Anterior cingulate cortex (tissue), 58 donors: ENCODE data around the gene SCN4A.
"Not testable (repeated sequence)": the region's sequence is repeated elsewhere in the genome, so short reads cannot be mapped to it uniquely, and the experiment has no call there.

ENCODE experiments used
- DNase-seq, 58 donors: peaks; one replicate each; lab custom pipeline; 2025; lab: John Stamatoyannopoulos, UW

Gene SCN4A

GRCh38 chr17:63896524-63897354 is 76.0 kb downstream of the SCN4A start, which contains the start of gene CSH1:
TSS of gene CSH1 (minus strand) at chr17:63896574. CDS start at chr17:63896511, 63 bp downstream.
- DNase-seq, result not testable (repeated sequence)

GRCh38 chr17:63894821-63895220 is 77.9 kb downstream of the SCN4A start:
- not testable (repeated sequence) for DNase-seq

GRCh38 chr17:63894021-63894420 is 78.7 kb downstream of the SCN4A start:
- not testable (repeated sequence) for DNase-seq

- not testable (repeated sequence) for DNase-seq
Observed at GRCh38 chr17:63892316-63893037, 80.2 kb downstream of the SCN4A start.

- peak in 15 of 58 donors; percentile 1 to 31 (median 9) for DNase-seq
Observed at GRCh38 chr17:63889026-63889848, 83.5 kb downstream of the SCN4A start.
